ENCODE data around the gene EPG5.
"Not testable (repeated sequence)": the region's sequence is repeated elsewhere in the genome, so short reads cannot be mapped to it uniquely, and the experiment has no call there.

Gene EPG5, protein sequence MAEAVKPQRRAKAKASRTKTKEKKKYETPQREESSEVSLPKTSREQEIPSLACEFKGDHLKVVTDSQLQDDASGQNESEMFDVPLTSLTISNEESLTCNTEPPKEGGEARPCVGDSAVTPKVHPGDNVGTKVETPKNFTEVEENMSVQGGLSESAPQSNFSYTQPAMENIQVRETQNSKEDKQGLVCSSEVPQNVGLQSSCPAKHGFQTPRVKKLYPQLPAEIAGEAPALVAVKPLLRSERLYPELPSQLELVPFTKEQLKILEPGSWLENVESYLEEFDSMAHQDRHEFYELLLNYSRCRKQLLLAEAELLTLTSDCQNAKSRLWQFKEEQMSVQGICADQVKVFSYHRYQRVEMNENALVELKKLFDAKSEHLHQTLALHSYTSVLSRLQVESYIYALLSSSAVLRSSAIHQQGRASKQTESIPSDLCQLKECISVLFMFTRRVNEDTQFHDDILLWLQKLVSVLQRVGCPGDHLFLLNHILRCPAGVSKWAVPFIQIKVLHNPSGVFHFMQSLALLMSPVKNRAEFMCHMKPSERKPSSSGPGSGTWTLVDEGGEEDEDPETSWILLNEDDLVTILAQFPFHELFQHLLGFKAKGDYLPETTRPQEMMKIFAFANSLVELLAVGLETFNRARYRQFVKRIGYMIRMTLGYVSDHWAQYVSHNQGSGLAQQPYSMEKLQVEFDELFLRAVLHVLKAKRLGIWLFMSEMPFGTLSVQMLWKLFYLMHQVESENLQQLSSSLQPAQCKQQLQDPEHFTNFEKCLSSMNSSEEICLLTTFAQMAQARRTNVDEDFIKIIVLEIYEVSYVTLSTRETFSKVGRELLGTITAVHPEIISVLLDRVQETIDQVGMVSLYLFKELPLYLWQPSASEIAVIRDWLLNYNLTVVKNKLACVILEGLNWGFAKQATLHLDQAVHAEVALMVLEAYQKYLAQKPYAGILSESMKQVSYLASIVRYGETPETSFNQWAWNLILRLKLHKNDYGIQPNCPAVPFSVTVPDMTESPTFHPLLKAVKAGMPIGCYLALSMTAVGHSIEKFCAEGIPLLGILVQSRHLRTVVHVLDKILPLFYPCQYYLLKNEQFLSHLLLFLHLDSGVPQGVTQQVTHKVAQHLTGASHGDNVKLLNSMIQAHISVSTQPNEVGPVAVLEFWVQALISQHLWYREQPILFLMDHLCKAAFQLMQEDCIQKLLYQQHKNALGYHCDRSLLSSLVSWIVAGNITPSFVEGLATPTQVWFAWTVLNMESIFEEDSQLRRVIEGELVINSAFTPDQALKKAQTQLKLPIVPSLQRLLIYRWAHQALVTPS (N-terminal part only)

DNA sequence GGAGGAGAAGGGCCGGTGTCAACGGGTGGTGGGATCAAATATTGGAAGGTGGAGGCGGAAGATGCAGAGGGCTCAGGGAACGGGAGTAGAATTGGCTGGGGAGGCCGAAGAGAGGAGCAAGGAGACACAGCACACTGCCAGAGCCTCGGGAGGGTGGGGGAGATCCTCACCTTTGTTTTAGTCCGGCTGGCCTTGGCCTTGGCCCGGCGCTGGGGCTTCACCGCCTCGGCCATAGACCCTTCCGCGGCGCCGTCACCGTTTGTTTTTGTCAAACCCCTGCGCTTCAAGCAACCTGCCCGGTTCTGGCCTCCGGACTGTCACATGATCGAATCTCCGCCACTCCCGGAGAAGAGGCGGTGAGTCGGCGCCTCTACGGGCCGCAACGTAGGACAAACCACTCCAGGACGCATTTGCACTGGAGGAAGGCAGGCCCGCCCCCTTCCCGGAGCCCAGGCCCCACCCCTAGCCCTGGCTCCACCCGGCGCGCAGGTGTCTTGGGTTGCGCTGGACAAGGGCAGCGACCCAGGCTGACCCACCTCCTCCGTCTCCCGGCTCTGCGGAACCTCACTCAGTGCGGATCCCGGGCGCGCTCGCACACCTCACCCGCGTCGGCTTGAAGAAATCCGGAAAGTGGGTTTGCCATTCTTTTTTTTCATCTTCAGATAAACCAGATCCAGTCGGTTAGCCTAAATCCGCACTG is at the start of gene EPG5:
Gene EPG5, minus strand, starts transcription at position 323 of the 700 bp plus-strand sequence. Its CDS starts 90 bp downstream, at position 233.
- peak; percentile 94 for DNase-seq (ENCODE audit: low spot score)

DNA sequence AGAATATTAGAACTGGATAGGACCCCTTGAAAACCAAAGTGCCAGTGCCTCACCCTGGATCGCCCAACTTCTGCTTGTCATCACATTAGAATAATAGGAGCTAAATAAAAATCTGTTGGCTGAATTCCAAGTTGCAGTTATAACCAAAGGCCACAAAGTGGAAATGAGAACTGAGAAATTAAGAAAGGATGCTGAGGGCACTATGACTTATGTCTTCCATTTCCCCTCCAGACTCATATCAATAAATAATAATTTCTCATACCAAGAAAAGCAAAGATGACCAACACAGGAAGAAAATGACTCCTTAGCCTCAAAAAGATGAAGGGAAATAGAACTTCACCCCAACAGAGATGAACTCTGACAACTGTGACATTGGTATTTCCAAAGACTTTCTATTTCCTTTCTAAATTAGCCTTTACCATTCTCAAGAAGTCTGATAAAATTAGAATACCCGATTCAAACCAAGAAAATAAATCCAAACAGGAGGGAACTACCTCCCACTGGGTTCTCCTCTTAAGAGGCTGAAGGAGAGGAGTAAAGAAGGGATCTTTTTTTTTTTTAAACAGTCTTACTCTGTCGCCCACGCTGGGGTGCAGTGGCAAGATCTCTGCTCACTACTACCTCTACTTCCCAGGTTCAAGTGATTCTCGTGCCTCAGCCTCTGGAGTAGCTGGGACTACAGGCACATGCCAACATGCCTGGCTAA is 46.5 kb upstream of the EPG5 start:
- DNase-seq (ENCODE audit: low spot score) = no peak

DNA sequence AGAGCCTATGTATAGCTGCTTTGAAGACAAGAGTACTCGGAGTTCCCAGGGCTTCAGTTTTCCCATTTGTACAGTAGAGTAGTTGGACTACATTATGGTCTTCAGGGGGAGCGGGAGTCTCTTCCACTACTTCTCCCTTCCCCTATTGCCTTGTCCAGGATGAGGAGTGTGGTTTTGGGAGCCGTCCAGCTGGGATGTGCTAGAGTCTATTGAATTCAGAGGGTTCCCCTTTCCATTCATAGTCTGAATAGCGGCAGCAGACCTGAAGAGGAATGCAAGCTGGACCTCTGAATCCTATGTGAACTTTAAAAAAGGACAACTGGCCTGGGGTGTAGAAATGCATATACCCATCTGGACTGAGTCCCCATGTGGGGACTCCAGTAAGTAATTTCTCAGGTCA is 43.5 kb upstream of the EPG5 start:
- no peak for DNase-seq (ENCODE audit: low spot score)

GRCh38 chr18:46010050-46010449 is 42.9 kb upstream of the EPG5 start:
- no peak for DNase-seq (ENCODE audit: low spot score)

GRCh38 chr18:46009125-46009840 is 42.2 kb upstream of the EPG5 start:
- no peak for DNase-seq (ENCODE audit: low spot score)

- DNase-seq (ENCODE audit: low spot score) = no peak
Observed at GRCh38 chr18:46008531-46008930, 41.4 kb upstream of the EPG5 start.

DNA sequence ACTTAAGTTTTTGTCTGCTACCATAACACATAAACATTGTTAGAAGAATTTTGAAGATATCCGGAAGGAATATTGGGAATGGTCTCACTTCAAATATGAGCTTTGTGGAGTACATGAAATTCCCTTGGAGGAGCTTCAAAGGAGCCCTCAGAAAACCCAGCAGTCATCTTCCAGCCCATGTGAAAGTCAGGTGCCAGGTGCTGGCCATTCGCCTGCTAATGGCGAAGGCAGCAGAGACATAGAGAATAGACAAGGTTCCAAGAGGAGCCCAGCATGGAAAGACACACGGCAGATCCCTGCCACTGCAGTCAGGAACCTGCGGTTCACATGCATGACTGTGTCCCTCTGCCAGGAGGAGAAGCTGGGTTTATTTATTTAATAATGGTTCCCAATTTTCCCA is 40.0 kb upstream of the EPG5 start:
- DNase-seq (ENCODE audit: low spot score) = no peak

DNA sequence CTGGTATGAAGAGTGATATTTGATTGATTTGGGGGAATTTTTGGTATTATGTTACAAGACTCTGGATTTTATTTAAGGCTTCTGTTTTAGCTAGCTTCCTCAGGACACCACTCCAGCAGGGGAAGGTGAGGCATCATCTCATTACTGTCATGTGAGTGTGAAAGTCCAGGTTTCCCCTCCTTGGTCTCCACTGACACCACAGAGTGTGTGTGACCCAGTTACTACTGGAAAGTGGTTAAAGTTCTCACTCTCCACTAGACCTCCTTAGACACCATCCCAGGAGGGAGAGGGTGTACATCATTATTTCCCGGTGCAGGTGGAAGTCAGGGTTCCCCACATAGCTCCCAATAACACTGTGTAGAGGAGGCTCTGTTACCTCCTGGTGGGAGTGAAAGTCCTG is 35.8 kb upstream of the EPG5 start:
- DNase-seq (ENCODE audit: low spot score) = no peak

DNA sequence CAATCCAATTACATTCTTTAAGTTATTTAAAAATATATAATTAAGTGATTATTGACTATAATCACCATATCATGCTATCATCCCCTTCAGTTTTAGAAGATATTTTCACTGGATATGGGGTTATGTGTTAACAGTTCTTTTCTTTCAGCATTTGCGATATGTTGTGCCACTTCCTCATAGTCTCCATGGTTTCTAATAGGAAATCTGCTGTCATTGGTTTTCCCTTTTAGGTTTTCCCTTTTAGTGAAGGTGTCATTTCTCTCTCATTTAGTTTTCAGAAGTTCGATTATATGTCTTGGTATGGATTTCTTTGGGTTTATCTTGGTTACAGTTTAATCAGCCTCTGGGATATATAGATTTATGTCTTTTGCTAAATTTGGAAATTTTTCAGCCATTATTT is 34.8 kb upstream of the EPG5 start:
- DNase-seq (ENCODE audit: low spot score) = no peak

DNA sequence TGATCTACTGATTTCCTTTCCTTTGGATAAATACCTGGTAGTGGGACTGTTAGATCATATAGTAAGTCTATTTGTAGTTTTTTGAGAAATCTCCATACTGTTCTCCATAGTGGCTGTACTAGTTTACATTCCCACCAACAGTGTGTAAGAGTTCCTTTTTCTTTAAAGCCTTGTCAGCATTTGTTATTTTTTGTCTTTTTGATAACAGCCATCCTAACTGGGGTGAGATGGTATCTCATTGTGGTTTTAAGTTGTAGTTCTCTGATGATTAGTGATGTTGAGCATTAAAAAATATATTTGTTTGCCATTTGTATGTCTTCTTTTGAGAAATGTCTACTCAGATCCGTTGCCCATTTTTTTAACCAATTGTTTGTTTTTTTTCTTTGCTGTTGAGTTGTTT is 33.9 kb upstream of the EPG5 start:
- DNase-seq (ENCODE audit: low spot score) = no peak

GRCh38 chr18:45999536-45999935 is 32.4 kb upstream of the EPG5 start:
- DNase-seq (ENCODE audit: low spot score) = no peak

DNA sequence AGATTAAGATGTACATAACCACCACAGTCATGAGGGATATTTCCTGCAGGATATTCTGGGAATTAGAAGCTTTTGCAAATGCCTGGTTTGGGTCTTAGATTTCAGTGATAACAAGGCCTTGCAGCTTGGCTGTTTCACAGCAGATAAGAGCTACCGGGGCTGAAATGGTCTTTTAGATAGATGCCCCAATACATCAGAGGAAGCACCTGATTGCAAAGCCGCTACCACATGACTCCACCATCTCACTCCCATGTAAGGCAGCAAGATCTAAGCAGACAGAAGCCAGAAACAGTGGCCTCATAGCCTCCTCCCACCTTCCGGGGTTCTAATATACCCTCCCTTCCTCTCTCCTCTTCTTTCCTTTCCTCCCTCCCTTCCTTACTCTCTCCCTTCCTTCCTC is 31.1 kb upstream of the EPG5 start:
- DNase-seq (ENCODE audit: low spot score) = peak; percentile 24

- DNase-seq (ENCODE audit: low spot score) = peak; percentile 19
Observed at GRCh38 chr18:45997700-45998151, 30.6 kb upstream of the EPG5 start.

GRCh38 chr18:45995461-45995860 is 28.3 kb upstream of the EPG5 start:
- no peak for DNase-seq (ENCODE audit: low spot score)

DNA sequence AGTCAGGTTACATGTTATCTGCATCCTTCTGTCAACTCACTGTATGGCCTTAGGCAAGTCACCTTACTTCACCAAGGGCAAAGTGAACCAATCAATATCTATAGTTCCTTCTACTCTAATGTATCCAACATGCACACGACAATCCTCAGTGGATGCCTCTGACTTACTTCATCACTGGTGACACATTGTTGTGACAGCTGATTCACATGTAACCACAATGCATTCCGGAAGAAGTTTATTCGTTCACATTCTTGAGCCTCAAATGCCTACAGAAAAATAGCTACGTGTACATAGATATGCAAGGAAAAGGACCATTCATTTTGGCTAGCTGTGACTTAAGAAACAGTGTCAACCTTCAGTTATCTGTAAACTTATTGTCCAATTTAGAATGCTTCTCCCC is 26.3 kb upstream of the EPG5 start:
- no peak for DNase-seq (ENCODE audit: low spot score)

- DNase-seq (ENCODE audit: low spot score) = not testable (repeated sequence)
Observed at GRCh38 chr18:45992527-45992926, 25.4 kb upstream of the EPG5 start.

DNA sequence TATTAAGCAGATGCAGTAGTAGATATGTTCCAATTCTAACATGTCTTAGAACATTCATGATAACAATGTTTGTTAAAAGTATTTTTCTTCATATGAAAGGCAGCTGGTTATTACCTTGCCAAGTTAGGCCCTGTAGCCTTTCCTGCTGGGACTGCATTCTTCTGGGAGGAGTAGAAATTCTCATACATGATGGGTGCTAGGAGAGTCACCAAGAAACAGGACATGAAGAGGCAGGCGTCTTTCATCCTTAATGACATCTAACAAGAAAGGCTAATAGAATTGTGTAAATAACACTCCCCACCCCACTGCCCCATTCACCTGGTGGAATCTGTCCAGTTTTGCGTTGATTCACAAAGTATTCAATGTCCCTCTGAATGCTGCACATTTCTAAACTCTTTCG is 24.7 kb upstream of the EPG5 start:
- no peak for DNase-seq (ENCODE audit: low spot score)

DNA sequence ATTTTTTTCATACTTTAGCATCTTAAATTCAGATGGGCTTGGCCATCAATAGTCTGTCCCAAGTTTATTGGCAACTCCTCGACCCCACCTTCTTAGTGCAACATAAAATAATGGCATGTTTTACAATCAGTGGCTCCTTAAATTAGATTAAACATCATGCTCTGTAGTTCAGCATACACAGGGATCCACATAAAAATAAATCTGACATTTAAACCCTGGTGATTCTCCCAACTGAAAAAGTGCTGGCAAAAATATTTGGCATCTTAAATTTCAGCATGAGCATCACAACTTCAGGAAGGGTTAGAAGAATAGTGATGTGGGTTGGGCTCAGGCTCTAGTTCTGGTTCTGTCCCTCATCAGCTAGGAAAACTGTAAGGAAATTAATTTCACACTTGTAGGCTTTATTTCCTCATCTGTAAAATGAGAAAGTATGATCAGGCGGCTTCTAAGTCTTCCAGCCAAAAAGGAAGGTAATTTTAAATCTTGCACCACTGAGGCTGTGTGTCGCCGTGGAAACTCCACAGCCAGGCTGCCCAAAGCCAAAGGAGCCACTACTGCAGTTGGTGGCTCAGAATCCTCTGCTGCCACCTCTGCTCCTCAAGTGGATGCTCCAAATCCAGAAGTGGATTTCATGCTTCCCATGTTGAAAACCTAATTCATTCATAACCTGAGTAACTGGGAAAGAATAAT is 17.6 kb upstream of the EPG5 start:
- DNase-seq (ENCODE audit: low spot score) = no peak

- DNase-seq (ENCODE audit: low spot score) = no peak
Observed at GRCh38 chr18:45981821-45982220, 14.7 kb upstream of the EPG5 start.

DNA sequence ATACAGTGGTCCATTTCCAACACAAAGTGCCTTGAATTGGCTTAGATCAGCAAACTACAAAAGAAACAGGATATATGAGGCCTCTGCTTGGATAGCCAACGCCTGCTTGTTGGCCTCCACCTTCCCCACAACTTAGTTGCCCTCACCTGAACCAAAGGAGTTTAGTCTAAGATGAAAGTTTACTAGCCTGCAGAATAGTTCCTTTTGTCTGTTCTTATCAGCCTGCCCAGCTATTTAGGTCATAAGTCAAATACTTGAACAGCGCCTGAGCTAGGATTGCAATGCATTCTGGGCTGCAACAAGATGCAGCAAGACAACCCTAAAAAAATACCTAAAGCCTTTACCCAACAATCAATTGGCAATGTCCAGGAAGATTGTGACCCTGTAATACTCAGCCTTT is 13.1 kb upstream of the EPG5 start:
- no peak for DNase-seq (ENCODE audit: low spot score)

Data from CD4-positive, alpha-beta T cell treated with Interleukin-15 for 4 hours (primary cell).